Neural progenitor cell (in vitro differentiated cells): ENCODE data around the gene SPTLC1.

Source experiments
- EZH2 ChIP-seq: fragments of 200-600 bp; sonication (generic); IDR thresholded peaks from 2 replicates; pipeline ENCODE4 v1.6.1; 2017; ENCODE audit warnings: antibody characterized with exemption, mild to moderate bottlenecking, moderate library complexity
- EZH2phosphoT487 ChIP-seq: fragments of 200-600 bp; sonication (generic); IDR thresholded peaks from 2 replicates; pipeline ENCODE4 v1.6.1; 2017; ENCODE audit warnings: antibody characterized with exemption
- TF ChIP-seq, protein P1 (sequence below): fragments of 200-600 bp; sonication (generic); IDR thresholded peaks from 2 replicates; pipeline ENCODE4 v1.5.1; 2017; ENCODE audit warnings: antibody characterized with exemption, mild to moderate bottlenecking

DNA sequence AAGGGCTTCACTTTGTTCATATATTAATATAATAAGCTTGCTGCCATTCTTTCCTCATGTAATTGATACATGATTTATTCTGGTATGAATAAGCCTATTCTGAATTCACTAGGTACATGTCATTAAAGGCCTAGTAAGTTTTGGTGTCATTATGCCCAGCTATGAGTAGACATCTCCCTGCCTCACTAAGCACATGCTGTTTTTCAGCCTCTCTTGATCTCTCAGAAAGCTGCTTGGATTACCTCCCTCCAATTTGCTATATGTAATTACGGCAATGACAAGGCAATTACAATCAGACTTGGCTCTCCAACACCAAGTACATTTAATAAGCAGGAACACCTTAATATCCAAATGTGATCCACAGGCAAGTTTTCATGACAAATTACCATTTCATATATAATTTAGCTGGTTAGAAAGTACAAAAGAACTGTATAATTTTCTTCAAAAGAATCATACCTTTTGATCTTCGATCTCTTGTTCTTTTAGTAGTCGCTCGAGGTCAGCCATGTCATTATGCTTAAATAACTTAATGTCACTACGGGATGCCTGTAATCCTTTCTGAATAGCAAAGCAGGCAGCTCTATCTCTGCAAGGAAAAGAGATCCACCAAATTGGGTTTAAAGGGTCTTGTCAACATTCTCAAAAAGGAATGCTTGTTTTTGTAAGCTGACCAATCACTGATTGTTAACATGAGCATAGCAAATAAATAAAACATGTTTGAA lies 56.3 kb downstream of the SPTLC1 start:
- TF ChIP-seq, protein P1, sequence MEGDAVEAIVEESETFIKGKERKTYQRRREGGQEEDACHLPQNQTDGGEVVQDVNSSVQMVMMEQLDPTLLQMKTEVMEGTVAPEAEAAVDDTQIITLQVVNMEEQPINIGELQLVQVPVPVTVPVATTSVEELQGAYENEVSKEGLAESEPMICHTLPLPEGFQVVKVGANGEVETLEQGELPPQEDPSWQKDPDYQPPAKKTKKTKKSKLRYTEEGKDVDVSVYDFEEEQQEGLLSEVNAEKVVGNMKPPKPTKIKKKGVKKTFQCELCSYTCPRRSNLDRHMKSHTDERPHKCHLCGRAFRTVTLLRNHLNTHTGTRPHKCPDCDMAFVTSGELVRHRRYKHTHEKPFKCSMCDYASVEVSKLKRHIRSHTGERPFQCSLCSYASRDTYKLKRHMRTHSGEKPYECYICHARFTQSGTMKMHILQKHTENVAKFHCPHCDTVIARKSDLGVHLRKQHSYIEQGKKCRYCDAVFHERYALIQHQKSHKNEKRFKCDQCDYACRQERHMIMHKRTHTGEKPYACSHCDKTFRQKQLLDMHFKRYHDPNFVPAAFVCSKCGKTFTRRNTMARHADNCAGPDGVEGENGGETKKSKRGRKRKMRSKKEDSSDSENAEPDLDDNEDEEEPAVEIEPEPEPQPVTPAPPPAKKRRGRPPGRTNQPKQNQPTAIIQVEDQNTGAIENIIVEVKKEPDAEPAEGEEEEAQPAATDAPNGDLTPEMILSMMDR, result no peak
- TF ChIP-seq EZH2phosphoT487, result peak; percentile 96
- no peak for TF ChIP-seq EZH2
